GM23248 (cell line): ENCODE data around the gene BMP8A. TPM values are rescaled to one million over a fixed set of nuclear protein-coding genes. Genes with fewer than 3 reads are reported as not detected.
"Not testable (repeated sequence)": the region's sequence is repeated elsewhere in the genome, so short reads cannot be mapped to it uniquely, and the experiment has no call there.

ENCODE experiments used
- DNase-seq: peaks from one replicate; pipeline ENCODE4 v3.0.0-alpha.2; 2015
- H2AFZ ChIP-seq: fragments of 200-600 bp; sonication (generic); 2 replicates; pipeline ENCODE4 v1.6.1; 2016; ENCODE audit warnings: antibody characterized with exemption
- H3F3A ChIP-seq: fragments of 200-600 bp; sonication (generic); 2 replicates; pipeline ENCODE4 v1.6.1; 2016; ENCODE audit warnings: mild to moderate bottlenecking, antibody characterized with exemption, mixed run types; ENCODE audit not compliant: insufficient read depth
- H3K27ac ChIP-seq: fragments of 200-600 bp; sonication (generic); 2 replicates; pipeline ENCODE4 v1.5.1; 2016; ENCODE audit warnings: mild to moderate bottlenecking
- H3K27me3 ChIP-seq: fragments of 200-600 bp; sonication (generic); replicated peaks from 2 replicates; pipeline ENCODE4 v1.6.1; 2016; ENCODE audit warnings: mild to moderate bottlenecking; ENCODE audit not compliant: insufficient read depth
- H3K36me3 ChIP-seq: fragments of 200-600 bp; sonication (generic); 2 replicates; pipeline ENCODE4 v1.6.1; 2016; ENCODE audit warnings: low read depth, mild to moderate bottlenecking
- H3K4me1 ChIP-seq: fragments of 200-600 bp; sonication (generic); 2 replicates; pipeline ENCODE4 v1.6.1; 2016; ENCODE audit warnings: mild to moderate bottlenecking; ENCODE audit not compliant: insufficient read depth
- H3K4me2 ChIP-seq: fragments of 200-600 bp; sonication (generic); one replicate; pipeline ENCODE4 v1.6.1; 2016; ENCODE audit warnings: mild to moderate bottlenecking; ENCODE audit not compliant: unreplicated experiment
- H3K4me3 ChIP-seq: fragments of 200-600 bp; sonication (generic); 2 replicates; pipeline ENCODE4 v1.5.1; 2016; ENCODE audit warnings: mild to moderate bottlenecking
- H3K79me2 ChIP-seq: fragments of 200-600 bp; sonication (generic); 2 replicates; pipeline ENCODE4 v1.6.1; 2016; ENCODE audit warnings: mild to moderate bottlenecking; ENCODE audit not compliant: insufficient read depth
- H3K9ac ChIP-seq: fragments of 200-600 bp; sonication (generic); 2 replicates; pipeline ENCODE4 v1.6.1; 2016; ENCODE audit warnings: mild to moderate bottlenecking
- H3K9me2 ChIP-seq: fragments of 200-600 bp; sonication (generic); 2 replicates; pipeline ENCODE4 v1.6.1; 2016; ENCODE audit warnings: mixed run types, mild to moderate bottlenecking, moderate library complexity; ENCODE audit not compliant: insufficient read depth
- H3K9me3 ChIP-seq: fragments of 200-600 bp; sonication (generic); one replicate; pipeline ENCODE4 v1.6.1; 2017; ENCODE audit warnings: low read depth
- H4K20me1 ChIP-seq: fragments of 200-600 bp; sonication (generic); 2 replicates; pipeline ENCODE4 v1.6.0; 2016; ENCODE audit not compliant: insufficient read depth
- EZH2 ChIP-seq: fragments of 200-600 bp; sonication (generic); IDR thresholded peaks from 2 replicates; pipeline ENCODE4 v1.6.1; 2018; ENCODE audit warnings: antibody characterized with exemption, mild to moderate bottlenecking; ENCODE audit not compliant: insufficient read depth, poor library complexity, severe bottlenecking
- EZH2phosphoT487 ChIP-seq: fragments of 200-600 bp; sonication (generic); IDR thresholded peaks from 2 replicates; pipeline ENCODE4 v1.6.1; 2018; ENCODE audit warnings: antibody characterized with exemption, moderate library complexity, mild to moderate bottlenecking, low read depth; ENCODE audit not compliant: insufficient read depth
- WGBS, 2 experiments: methylation state at CpG; one replicate each; pipeline ENCODE4 v1.1.6; 2015 to 2017; ENCODE audit warnings: low lambda C conversion rate in 2 of 2, low coverage in 1 of 2; ENCODE audit errors: missing lambda C conversion rate in 2 of 2; 5-methylcytosine and 5-hydroxymethylcytosine counted together
- in situ Hi-C: fragments of 300-500 bp; cut with MboI; formaldehyde crosslinking; loops from 2 replicates; pipeline ENCODE4 v1.15.0; 2020
- polyA plus RNA-seq: library from polyadenylated mRNA; unstranded; fragments of >200 nt; fragmentation: Nextera tagmentation; extraction: Ambion mirVana; gene quantifications from 2 replicates; pipeline ENCODE4 v1.2.1, GENCODE V29; 2016
- total RNA-seq: library from RNA; depleted of rRNA; stranded (reverse); fragments of >200 nt; shearing (Covaris generic); gene quantifications from 2 replicates; pipeline ENCODE4 v1.2.3, GENCODE V29; 2014

Gene BMP8A
- total and polyA plus RNA-seq, 2 experiments from 2014 or later, result not detected

DNA sequence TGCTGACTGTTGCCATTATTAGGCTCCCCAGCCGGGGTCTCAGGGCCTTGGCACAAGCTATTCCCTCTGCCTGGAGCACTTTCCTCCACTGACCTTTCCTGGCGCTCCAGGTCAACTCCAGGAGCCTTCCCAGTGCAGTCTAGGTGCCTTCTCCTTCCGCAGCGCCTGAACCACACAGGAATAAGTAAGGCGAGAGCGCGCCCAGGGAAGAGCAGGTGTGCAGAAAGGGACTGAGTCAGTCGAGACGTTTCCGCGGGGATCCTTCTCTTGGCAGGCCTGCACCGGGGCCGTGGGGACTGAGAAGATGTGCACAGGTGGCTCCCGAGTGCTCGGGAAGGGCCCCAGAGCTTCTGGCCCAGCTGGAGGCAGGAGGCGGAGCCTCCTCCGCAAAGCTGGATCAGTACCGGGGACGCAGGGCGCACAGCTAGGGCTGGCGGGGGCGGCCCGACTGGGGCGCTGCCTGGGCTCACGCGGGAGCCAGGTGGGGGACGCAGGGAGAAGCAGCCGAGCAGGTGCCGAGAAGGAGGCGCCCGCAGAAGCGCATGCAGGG, 765 bp upstream of the BMP8A start:
- Histone ChIP-seq H3K27ac (no peak overlapping the region), H3F3A (peaks cover 40% of the 10 kb centered on the region), H3K9ac (no peak overlapping the region), H3K4me2 (no peak overlapping the region), H3K9me3 (no peaks in the 10 kb centered on the region), H3K9me2 (no peaks in the 10 kb centered on the region), H3K79me2 (no peaks in the 10 kb centered on the region), H4K20me1 (no peaks in the 10 kb centered on the region), H3K4me3 (peak overlapping the region; percentile 45; the same call in 1 of the 2 replicates), H2AFZ (no peak overlapping the region), H3K27me3 (no peaks in the 10 kb centered on the region; the same call in 1 of the 2 replicates), H3K36me3 (peaks cover 21% of the 10 kb centered on the region), H3K4me1 (no peaks in the 10 kb centered on the region)
- no peak for TF ChIP-seq EZH2
- TF ChIP-seq EZH2phosphoT487, result no peak
- DNase-seq, result peak; percentile 15
- in situ Hi-C loops, result no loop called here
- 18 to 20% methylated on average over 24 to 28 of the region's 32 CpGs for WGBS, 2 experiments

DNA sequence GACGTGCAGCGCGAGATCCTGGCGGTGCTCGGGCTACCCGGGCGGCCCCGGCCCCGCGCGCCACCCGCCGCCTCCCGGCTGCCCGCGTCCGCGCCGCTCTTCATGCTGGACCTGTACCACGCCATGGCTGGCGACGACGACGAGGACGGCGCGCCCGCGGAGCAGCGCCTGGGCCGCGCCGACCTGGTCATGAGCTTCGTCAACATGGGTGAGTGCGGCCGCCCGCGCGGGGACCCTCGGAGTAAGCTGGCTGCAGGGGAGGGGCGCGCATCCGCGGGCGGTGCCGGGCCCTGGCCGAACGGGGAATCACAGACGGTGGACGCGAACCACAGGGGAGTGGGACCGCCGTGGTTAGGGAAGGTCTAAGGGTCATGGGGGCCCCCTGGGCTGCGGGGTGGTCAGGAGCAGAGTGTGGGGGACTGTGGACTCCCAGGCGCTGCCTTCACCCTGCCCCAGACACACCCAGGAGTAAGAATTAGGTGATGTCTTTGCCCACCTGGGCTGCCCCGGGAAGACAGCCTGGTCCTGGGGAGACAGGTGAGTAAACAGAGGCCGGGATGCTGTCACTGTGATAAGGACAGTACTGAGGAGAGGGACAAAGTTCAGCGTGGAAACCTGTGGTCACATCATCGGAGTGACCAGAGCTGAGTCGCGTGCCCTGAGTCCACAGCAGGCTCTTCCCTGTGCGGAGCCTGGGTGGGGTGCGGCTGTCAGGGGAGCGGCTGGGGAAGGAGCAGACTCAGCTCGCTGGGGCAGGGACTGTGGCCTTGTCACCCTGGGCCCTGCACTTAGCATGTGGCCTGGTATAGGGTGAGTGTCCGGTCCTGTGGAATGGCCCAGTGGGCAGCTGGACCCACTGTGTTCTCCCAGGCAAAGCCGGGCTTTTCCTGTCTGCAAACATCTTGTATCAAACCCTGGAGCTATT, 944 bp downstream of the BMP8A start:
- H3K27ac ChIP-seq, H3K9ac ChIP-seq, H3K4me3 ChIP-seq, H2AFZ ChIP-seq, H4K20me1 ChIP-seq, H3K9me2 ChIP-seq, H3K79me2 ChIP-seq, in situ Hi-C loops, H3K4me2 ChIP-seq, H3K9me3 ChIP-seq, DNase-seq, H3K27me3 ChIP-seq, H3K4me1 ChIP-seq, H3K36me3 ChIP-seq: not testable (repeated sequence)
- H3F3A ChIP-seq, result peaks cover 24% of the 10 kb centered on the region
- 21 to 22% methylated on average over 45 to 54 of the region's 67 CpGs for whole genome bisulfite sequencing, 2 experiments

DNA sequence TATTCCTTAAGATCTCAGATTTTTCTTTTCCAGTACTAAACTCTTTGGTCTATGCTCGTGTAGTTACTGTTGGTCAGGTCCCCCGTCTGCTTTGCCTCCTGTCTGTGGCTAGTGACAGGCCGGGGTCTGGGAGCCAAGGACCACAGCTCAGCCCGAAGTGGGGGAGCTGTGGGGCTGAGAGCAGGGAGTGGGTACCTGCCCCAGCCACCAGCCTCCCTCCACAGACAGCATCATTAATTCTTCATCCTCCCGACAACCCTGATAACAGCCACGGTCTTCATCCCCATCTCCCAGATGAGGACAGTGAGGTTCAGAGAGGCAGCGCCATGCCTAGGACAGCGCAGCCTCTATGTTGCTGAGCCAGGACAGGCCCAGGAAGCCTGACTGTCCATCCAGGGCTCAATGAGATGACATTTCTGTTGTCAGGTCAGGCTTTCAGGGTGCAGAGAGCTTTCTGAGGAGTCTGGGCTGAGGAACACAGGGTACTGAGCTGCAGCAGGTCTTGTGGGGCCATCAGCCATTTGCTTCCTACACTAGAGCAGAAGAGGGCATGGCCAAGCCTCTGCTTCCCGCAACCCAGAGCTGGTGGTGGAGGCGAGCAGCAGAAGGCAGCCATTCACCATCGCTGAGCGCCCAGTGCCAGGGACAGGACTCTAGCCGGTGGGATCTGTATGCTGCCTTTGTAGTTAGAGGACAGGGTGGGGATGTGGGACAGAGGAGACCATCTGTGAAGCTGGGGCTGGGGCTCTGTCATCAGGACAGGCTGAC, 1.8 kb downstream of the BMP8A start:
- peaks cover 16% of the 10 kb centered on the region for H3F3A ChIP-seq
- H3K9me3 ChIP-seq, H3K4me3 ChIP-seq, H3K9me2 ChIP-seq, H2AFZ ChIP-seq, H3K4me2 ChIP-seq, DNase-seq, H3K36me3 ChIP-seq, H3K9ac ChIP-seq, H4K20me1 ChIP-seq, H3K27me3 ChIP-seq, in situ Hi-C loops, H3K79me2 ChIP-seq, H3K27ac ChIP-seq, H3K4me1 ChIP-seq: not testable (repeated sequence)
- WGBS, 2 experiments, result 81% methylated on average over 13 of the region's 13 CpGs

- 91 to 93% methylated on average over 13 of the region's 14 CpGs for WGBS, 2 experiments
- H3F3A ChIP-seq, result 0 out of 2 replicates have a peak, but pooled peaks cover under 1% of the 10 kb centered on the region
- no peaks in the 10 kb centered on the region for H4K20me1 ChIP-seq
- no peak overlapping the region for H3K27ac ChIP-seq
- no peak overlapping the region for H3K9ac ChIP-seq
- H3K27me3 ChIP-seq, result no peaks in the 10 kb centered on the region; the same call in 1 of the 2 replicates
- in situ Hi-C loops, result no loop called here
- no peaks in the 10 kb centered on the region for H3K79me2 ChIP-seq
- DNase-seq, result no peak
- no peaks in the 10 kb centered on the region for H3K9me2 ChIP-seq
- H3K36me3 ChIP-seq, result no peaks in the 10 kb centered on the region
- no peaks in the 10 kb centered on the region for H3K4me1 ChIP-seq
- TF ChIP-seq EZH2 (no peak), EZH2phosphoT487 (no peak)
- no peak overlapping the region for H3K4me3 ChIP-seq
- no peak overlapping the region for H2AFZ ChIP-seq
- no peak overlapping the region for H3K4me2 ChIP-seq
- H3K9me3 ChIP-seq, result no peaks in the 10 kb centered on the region
Observed at GRCh38 chr1:39494671-39495410, 3.4 kb downstream of the BMP8A start.

DNA sequence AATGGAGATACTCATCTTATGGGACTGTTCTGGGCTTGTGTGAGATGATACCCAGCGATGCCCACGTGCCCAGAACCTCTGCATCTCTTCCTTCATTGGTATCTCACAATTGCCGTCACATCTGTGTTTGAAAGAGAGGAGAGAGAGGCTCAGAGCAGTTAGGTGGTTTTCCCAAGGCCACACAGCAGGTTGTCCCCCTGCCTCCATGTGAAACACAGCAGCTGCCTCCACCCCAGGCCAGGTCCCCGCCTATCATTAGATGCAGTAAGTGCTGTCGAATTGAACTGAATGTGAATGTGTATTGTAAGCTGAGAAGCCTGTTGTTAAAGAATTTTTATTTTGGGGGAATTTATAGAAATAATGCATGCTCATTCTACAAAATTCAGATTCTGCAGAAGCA, 5.1 kb downstream of the BMP8A start:
- H3K4me2 ChIP-seq, H3K27me3 ChIP-seq, H3K9ac ChIP-seq, DNase-seq, H4K20me1 ChIP-seq, H3K4me3 ChIP-seq, H3K9me2 ChIP-seq, H3K36me3 ChIP-seq, H3K4me1 ChIP-seq, H2AFZ ChIP-seq, in situ Hi-C loops, H3F3A ChIP-seq, H3K79me2 ChIP-seq, H3K27ac ChIP-seq, H3K9me3 ChIP-seq: not testable (repeated sequence)
- 81 to 83% methylated on average over 5 of the region's 5 CpGs for WGBS, 2 experiments
